GM23248 (cell line): ENCODE results near the gene ABCB11. TPM values are rescaled to one million over a fixed set of nuclear protein-coding genes. Genes with fewer than 3 reads are reported as not detected.

ENCODE experiments used
- DNase-seq: peaks from one replicate; pipeline ENCODE4 v3.0.0-alpha.2; 2015
- H2AFZ ChIP-seq: fragments of 200-600 bp; sonication (generic); 2 replicates; pipeline ENCODE4 v1.6.1; 2016; ENCODE audit warnings: antibody characterized with exemption
- H3F3A ChIP-seq: fragments of 200-600 bp; sonication (generic); 2 replicates; pipeline ENCODE4 v1.6.1; 2016; ENCODE audit warnings: mild to moderate bottlenecking, antibody characterized with exemption, mixed run types; ENCODE audit not compliant: insufficient read depth
- H3K27ac ChIP-seq: fragments of 200-600 bp; sonication (generic); 2 replicates; pipeline ENCODE4 v1.5.1; 2016; ENCODE audit warnings: mild to moderate bottlenecking
- H3K27me3 ChIP-seq: fragments of 200-600 bp; sonication (generic); replicated peaks from 2 replicates; pipeline ENCODE4 v1.6.1; 2016; ENCODE audit warnings: mild to moderate bottlenecking; ENCODE audit not compliant: insufficient read depth
- H3K36me3 ChIP-seq: fragments of 200-600 bp; sonication (generic); 2 replicates; pipeline ENCODE4 v1.6.1; 2016; ENCODE audit warnings: low read depth, mild to moderate bottlenecking
- H3K4me1 ChIP-seq: fragments of 200-600 bp; sonication (generic); 2 replicates; pipeline ENCODE4 v1.6.1; 2016; ENCODE audit warnings: mild to moderate bottlenecking; ENCODE audit not compliant: insufficient read depth
- H3K4me2 ChIP-seq: fragments of 200-600 bp; sonication (generic); one replicate; pipeline ENCODE4 v1.6.1; 2016; ENCODE audit warnings: mild to moderate bottlenecking; ENCODE audit not compliant: unreplicated experiment
- H3K4me3 ChIP-seq: fragments of 200-600 bp; sonication (generic); 2 replicates; pipeline ENCODE4 v1.5.1; 2016; ENCODE audit warnings: mild to moderate bottlenecking
- H3K79me2 ChIP-seq: fragments of 200-600 bp; sonication (generic); 2 replicates; pipeline ENCODE4 v1.6.1; 2016; ENCODE audit warnings: mild to moderate bottlenecking; ENCODE audit not compliant: insufficient read depth
- H3K9ac ChIP-seq: fragments of 200-600 bp; sonication (generic); 2 replicates; pipeline ENCODE4 v1.6.1; 2016; ENCODE audit warnings: mild to moderate bottlenecking
- H3K9me2 ChIP-seq: fragments of 200-600 bp; sonication (generic); 2 replicates; pipeline ENCODE4 v1.6.1; 2016; ENCODE audit warnings: mixed run types, mild to moderate bottlenecking, moderate library complexity; ENCODE audit not compliant: insufficient read depth
- H3K9me3 ChIP-seq: fragments of 200-600 bp; sonication (generic); one replicate; pipeline ENCODE4 v1.6.1; 2017; ENCODE audit warnings: low read depth
- H4K20me1 ChIP-seq: fragments of 200-600 bp; sonication (generic); 2 replicates; pipeline ENCODE4 v1.6.0; 2016; ENCODE audit not compliant: insufficient read depth
- EZH2 ChIP-seq: fragments of 200-600 bp; sonication (generic); IDR thresholded peaks from 2 replicates; pipeline ENCODE4 v1.6.1; 2018; ENCODE audit warnings: antibody characterized with exemption, mild to moderate bottlenecking; ENCODE audit not compliant: insufficient read depth, poor library complexity, severe bottlenecking
- EZH2phosphoT487 ChIP-seq: fragments of 200-600 bp; sonication (generic); IDR thresholded peaks from 2 replicates; pipeline ENCODE4 v1.6.1; 2018; ENCODE audit warnings: antibody characterized with exemption, moderate library complexity, mild to moderate bottlenecking, low read depth; ENCODE audit not compliant: insufficient read depth
- WGBS, 2 experiments: methylation state at CpG; one replicate each; pipeline ENCODE4 v1.1.6; 2015 to 2017; ENCODE audit warnings: low lambda C conversion rate in 2 of 2, low coverage in 1 of 2; ENCODE audit errors: missing lambda C conversion rate in 2 of 2; 5-methylcytosine and 5-hydroxymethylcytosine counted together
- in situ Hi-C: fragments of 300-500 bp; cut with MboI; formaldehyde crosslinking; loops from 2 replicates; pipeline ENCODE4 v1.15.0; 2020
- polyA plus RNA-seq: library from polyadenylated mRNA; unstranded; fragments of >200 nt; fragmentation: Nextera tagmentation; extraction: Ambion mirVana; gene quantifications from 2 replicates; pipeline ENCODE4 v1.2.1, GENCODE V29; 2016
- total RNA-seq: library from RNA; depleted of rRNA; stranded (reverse); fragments of >200 nt; shearing (Covaris generic); gene quantifications from 2 replicates; pipeline ENCODE4 v1.2.3, GENCODE V29; 2014

The ABCB11 gene
- total and polyA plus RNA-seq, 2 experiments from 2014 or later: not detected

GRCh38 chr2:169073211-169073962, 42.3 kb upstream of the ABCB11 start:
- DNase-seq: no peak
- WGBS, 2 experiments: 27 to 36% methylated on average over 3 of the region's 3 CpGs
- Histone ChIP-seq H3K27ac (no peak overlapping the region), H3K79me2 (no peaks in the 10 kb centered on the region), H3K4me2 (no peak overlapping the region), H2AFZ (no peak overlapping the region), H3F3A (no peaks in the 10 kb centered on the region), H3K27me3 (no peaks in the 10 kb centered on the region), H4K20me1 (no peaks in the 10 kb centered on the region), H3K9ac (no peak overlapping the region), H3K4me3 (no peak overlapping the region), H3K9me2 (no peaks in the 10 kb centered on the region), H3K4me1 (no peaks in the 10 kb centered on the region), H3K9me3 (no peaks in the 10 kb centered on the region), H3K36me3 (no peaks in the 10 kb centered on the region)
- in situ Hi-C loops: no loop called here
- TF ChIP-seq EZH2phosphoT487 (no peak), EZH2 (no peak)

- Histone ChIP-seq H4K20me1 (no peaks in the 10 kb centered on the region), H3K36me3 (no peaks in the 10 kb centered on the region), H3F3A (no peaks in the 10 kb centered on the region), H3K27me3 (no peaks in the 10 kb centered on the region), H3K9ac (no peak overlapping the region), H3K27ac (no peak overlapping the region), H3K4me2 (no peak overlapping the region), H3K9me3 (no peaks in the 10 kb centered on the region), H3K4me1 (no peaks in the 10 kb centered on the region), H3K9me2 (no peaks in the 10 kb centered on the region), H2AFZ (no peak overlapping the region), H3K79me2 (no peaks in the 10 kb centered on the region), H3K4me3 (no peak overlapping the region)
- no peak for DNase-seq
- in situ Hi-C loops: no loop called here
- 20 to 28% methylated on average over 4 of the region's 4 CpGs for WGBS, 2 experiments
- TF ChIP-seq EZH2 (no peak), EZH2phosphoT487 (no peak)
Measured at GRCh38 chr2:169072163-169072925, 41.2 kb upstream of the ABCB11 start.

GRCh38 chr2:169071455-169071854, 40.3 kb upstream of the ABCB11 start:
- Histone ChIP-seq H3K27ac (no peak overlapping the region), H3F3A (no peaks in the 10 kb centered on the region), H3K27me3 (no peaks in the 10 kb centered on the region), H3K9me2 (no peaks in the 10 kb centered on the region), H3K79me2 (no peaks in the 10 kb centered on the region), H3K9ac (no peak overlapping the region), H3K36me3 (no peaks in the 10 kb centered on the region), H3K4me3 (no peak overlapping the region), H3K4me1 (no peaks in the 10 kb centered on the region), H2AFZ (no peak overlapping the region), H4K20me1 (no peaks in the 10 kb centered on the region), H3K4me2 (no peak overlapping the region), H3K9me3 (no peaks in the 10 kb centered on the region)
- TF ChIP-seq EZH2 (no peak), EZH2phosphoT487 (no peak)
- 16 to 28% methylated on average over 5 of the region's 5 CpGs for WGBS, 2 experiments
- in situ Hi-C loops: no loop called here
- DNase-seq: no peak

- TF ChIP-seq EZH2phosphoT487 (no peak), EZH2 (no peak)
- H3K9me2 ChIP-seq: no peaks in the 10 kb centered on the region
- in situ Hi-C loops: no loop called here
- no peaks in the 10 kb centered on the region for H3F3A ChIP-seq
- H3K4me3 ChIP-seq: no peak overlapping the region
- no peaks in the 10 kb centered on the region for H4K20me1 ChIP-seq
- H2AFZ ChIP-seq: no peak overlapping the region
- H3K27me3 ChIP-seq: no peaks in the 10 kb centered on the region
- no peaks in the 10 kb centered on the region for H3K36me3 ChIP-seq
- H3K9me3 ChIP-seq: no peaks in the 10 kb centered on the region
- H3K27ac ChIP-seq: no peak overlapping the region
- H3K79me2 ChIP-seq: no peaks in the 10 kb centered on the region
- no peak for DNase-seq
- no peaks in the 10 kb centered on the region for H3K4me1 ChIP-seq
- H3K4me2 ChIP-seq: no peak overlapping the region
- no peak overlapping the region for H3K9ac ChIP-seq
- WGBS, 2 experiments: 18 to 20% methylated on average over 2 of the region's 2 CpGs
Measured at GRCh38 chr2:169069833-169070232, 38.7 kb upstream of the ABCB11 start.
